ENCODE measurements around the gene TBX21.

GRCh38 chr17:47741793-47742145, 8.7 kb downstream of the TBX21 start:
- no peak for TF ChIP-seq CTCF (IDR thresholded peaks at IDR 0.05)
- TF ChIP-seq POLR2A (IDR thresholded peaks at IDR 0.05), result no peak
